Measurements from ENCODE around the gene ADISSP. TPM values are rescaled to one million over a fixed set of nuclear protein-coding genes. Genes with fewer than 3 reads are reported as not detected.

Gene ADISSP
- total and polyA plus RNA-seq, 9 of the 15 experiments (the other 6 are each of a cell fraction or from before 2014, with no cell fraction given) = 1.4 to 70.6 (median 23.4) TPM

DNA sequence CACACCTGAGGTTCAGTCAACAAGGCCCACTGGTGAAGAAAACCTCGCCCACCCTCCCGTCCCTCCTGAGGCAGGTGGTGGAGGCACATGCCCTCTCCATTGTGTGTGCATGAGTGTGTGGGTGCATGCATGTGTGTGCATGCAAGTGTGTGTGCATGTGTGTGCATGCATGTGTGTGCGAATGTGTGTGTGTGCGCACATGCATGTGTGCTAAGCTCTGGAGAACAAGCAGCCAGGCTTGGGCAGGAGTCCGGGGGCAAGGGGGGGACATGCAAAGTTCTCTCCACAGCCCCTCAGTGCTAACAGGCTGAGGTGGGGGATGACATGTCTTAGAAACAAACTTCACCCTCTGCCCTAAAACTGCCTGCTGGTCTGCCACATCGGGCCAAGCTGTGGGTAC, 38.2 kb downstream of the ADISSP start (continued):
- no peak for TF ChIP-seq REST (IDR thresholded peaks at IDR 0.05; ENCODE audit: borderline replicate concordance)
- no peak for TF ChIP-seq REST (CRISPR knock-in tag; IDR thresholded peaks at IDR 0.05; ENCODE audit: low read depth)
- TF ChIP-seq, protein P1, sequence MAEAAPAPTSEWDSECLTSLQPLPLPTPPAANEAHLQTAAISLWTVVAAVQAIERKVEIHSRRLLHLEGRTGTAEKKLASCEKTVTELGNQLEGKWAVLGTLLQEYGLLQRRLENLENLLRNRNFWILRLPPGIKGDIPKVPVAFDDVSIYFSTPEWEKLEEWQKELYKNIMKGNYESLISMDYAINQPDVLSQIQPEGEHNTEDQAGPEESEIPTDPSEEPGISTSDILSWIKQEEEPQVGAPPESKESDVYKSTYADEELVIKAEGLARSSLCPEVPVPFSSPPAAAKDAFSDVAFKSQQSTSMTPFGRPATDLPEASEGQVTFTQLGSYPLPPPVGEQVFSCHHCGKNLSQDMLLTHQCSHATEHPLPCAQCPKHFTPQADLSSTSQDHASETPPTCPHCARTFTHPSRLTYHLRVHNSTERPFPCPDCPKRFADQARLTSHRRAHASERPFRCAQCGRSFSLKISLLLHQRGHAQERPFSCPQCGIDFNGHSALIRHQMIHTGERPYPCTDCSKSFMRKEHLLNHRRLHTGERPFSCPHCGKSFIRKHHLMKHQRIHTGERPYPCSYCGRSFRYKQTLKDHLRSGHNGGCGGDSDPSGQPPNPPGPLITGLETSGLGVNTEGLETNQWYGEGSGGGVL (CRISPR knock-in tag; IDR thresholded peaks at IDR 0.05) = no peak
- TF ChIP-seq PHF20 (IDR thresholded peaks at IDR 0.05; ENCODE audit: partially characterized antibody) = no peak
- TF ChIP-seq ZKSCAN1 (IDR thresholded peaks at IDR 0.05; ENCODE audit: low read depth, low read length) = no peak
- TF ChIP-seq ZNF586 (CRISPR knock-in tag; conservative IDR thresholded peaks at IDR 0.05) = no peak
- TF ChIP-seq KLF10 (CRISPR knock-in tag; IDR thresholded peaks at IDR 0.05) = no peak
- no peak for TF ChIP-seq TSHZ1 (CRISPR knock-in tag; IDR thresholded peaks at IDR 0.05)
- no peak for TF ChIP-seq IFI16 (CRISPR knock-in tag; IDR thresholded peaks at IDR 0.05)

Data from K562 (cell line).